Measurements from ENCODE around the gene CDKL4. TPM values are rescaled to one million over a fixed set of nuclear protein-coding genes. Genes with fewer than 3 reads are reported as not detected.

Gene CDKL4
- total and polyA plus RNA-seq, 2 of the 13 experiments (the other 11 are each of a cell fraction or from before 2014, with no cell fraction given): 0.29 to 0.50 TPM

- TF ChIP-seq GATAD2A (CRISPR knock-in tag; IDR thresholded peaks at IDR 0.05): peak; percentile 39; the same call in 1 of the 2 replicates
- peak; percentile 78; the same call in 1 of the 2 replicates for TF ChIP-seq ARID3A (IDR thresholded peaks at IDR 0.05; ENCODE audit: low read depth, low read length)
- TF ChIP-seq ZNF296 (CRISPR knock-in tag; conservative IDR thresholded peaks at IDR 0.05): no peak
- TF ChIP-seq RAD21 (CRISPR knock-in tag; IDR thresholded peaks at IDR 0.05): no peak
- no peak for TF ChIP-seq ZNF484 (CRISPR knock-in tag; IDR thresholded peaks at IDR 0.05; ENCODE audit: borderline replicate concordance, low read depth)
- no peak for TF ChIP-seq SOX13 (IDR thresholded peaks at IDR 0.05)
- peak in 1 of 2 experiments; percentile 12; a peak in 1 of 4 replicates for TF ChIP-seq SOX13 (CRISPR knock-in tag; conservative IDR thresholded peaks at IDR 0.05 in 1 of 2, IDR thresholded peaks at IDR 0.05 in 1 of 2)
- no peak for TF ChIP-seq HCFC1 (IDR thresholded peaks at IDR 0.05; ENCODE audit: low read depth, low read length)
- TF ChIP-seq TP53 (CRISPR knock-in tag; conservative IDR thresholded peaks at IDR 0.05): no peak
- TF ChIP-seq FOXP1 (IDR thresholded peaks at IDR 0.05): no peak
- peak; percentile 21 for TF ChIP-seq FOXP1 (CRISPR knock-in tag; IDR thresholded peaks at IDR 0.05)
- no peak for TF ChIP-seq CBX2 (IDR thresholded peaks at IDR 0.05; ENCODE audit: low read depth, low read length)
- no peak for TF ChIP-seq CBX2 (CRISPR knock-in tag; IDR thresholded peaks at IDR 0.05; ENCODE audit: low read depth)
- no peak for TF ChIP-seq ZNF616 (CRISPR knock-in tag; IDR thresholded peaks at IDR 0.05; ENCODE audit: low read depth)
- no peak for TF ChIP-seq DR1 (CRISPR knock-in tag; IDR thresholded peaks at IDR 0.05)
- no peak for TF ChIP-seq DRAP1 (CRISPR knock-in tag; IDR thresholded peaks at IDR 0.05)
- peak; percentile 97 for TF ChIP-seq CEBPB (IDR thresholded peaks at IDR 0.05; ENCODE audit: borderline replicate concordance, low read depth, low read length)
- TF ChIP-seq MAX (IDR thresholded peaks at IDR 0.05): no peak
- no peak for TF ChIP-seq JUND (CRISPR knock-in tag; IDR thresholded peaks at IDR 0.05)
- TF ChIP-seq TSC22D2 (CRISPR knock-in tag; IDR thresholded peaks at IDR 0.05; ENCODE audit: borderline replicate concordance): no peak
- TF ChIP-seq ZNF777 (CRISPR knock-in tag; IDR thresholded peaks at IDR 0.05): no peak
- no peak for TF ChIP-seq ZNF280D (CRISPR knock-in tag; IDR thresholded peaks at IDR 0.05)
- no peak for TF ChIP-seq CCAR2 (optimal IDR thresholded peaks at IDR 0.05; ENCODE audit: low read depth, low read length)
- no peak for TF ChIP-seq ZNF280B (CRISPR knock-in tag; IDR thresholded peaks at IDR 0.05; ENCODE audit: borderline replicate concordance)
- TF ChIP-seq MXD1 (CRISPR knock-in tag; IDR thresholded peaks at IDR 0.05): no peak
- TF ChIP-seq ASH2L (IDR thresholded peaks at IDR 0.05; ENCODE audit: insufficient read length, low read depth, low read length): peak; percentile 27
Measured at GRCh38 chr2:39128919-39129391, 114.8 kb downstream of the CDKL4 start (continued).

Measured in HepG2 (cell line).